HG02884 (cell line): ENCODE data around the gene SHC4.
A peak's percentile ranks its signal among the peaks of the same experiment; 100 is the strongest.
"Not testable (repeated sequence)": the region's sequence is repeated elsewhere in the genome, so short reads cannot be mapped to it uniquely, and the experiment has no call there.

Experiments used
- ATAC-seq: cut with Tn5 transposase; IDR thresholded peaks from one replicate; pipeline ENCODE4 v1.9.1; 2021; ENCODE audit warnings: mild to moderate bottlenecking, moderate library complexity; ENCODE audit not compliant: unreplicated experiment

Gene SHC4

GRCh38 chr15:48855501-48856440 lies 107.9 kb downstream of the SHC4 start:
- ATAC-seq, result no peak

GRCh38 chr15:48854434-48854833 lies 109.3 kb downstream of the SHC4 start:
- not testable (repeated sequence) for ATAC-seq

GRCh38 chr15:48851956-48852355 lies 111.8 kb downstream of the SHC4 start:
- no peak for ATAC-seq

- ATAC-seq, result no peak
These were observed 113.1 kb downstream of the SHC4 start for GRCh38 chr15:48850648-48851047.

GRCh38 chr15:48845123-48845522 lies 118.6 kb downstream of the SHC4 start:
- ATAC-seq, result no peak

- no peak for ATAC-seq
These were observed 121.2 kb downstream of the SHC4 start for GRCh38 chr15:48842501-48842900.

- ATAC-seq, result no peak
These were observed 129.0 kb downstream of the SHC4 start for GRCh38 chr15:48834756-48835155.

GRCh38 chr15:48833526-48834239 lies 130.0 kb downstream of the SHC4 start:
- no peak for ATAC-seq

GRCh38 chr15:48832648-48833047 lies 131.1 kb downstream of the SHC4 start:
- no peak for ATAC-seq

GRCh38 chr15:48828906-48829305 lies 134.8 kb downstream of the SHC4 start:
- no peak for ATAC-seq

- no peak for ATAC-seq
These were observed 135.2 kb downstream of the SHC4 start for GRCh38 chr15:48828471-48828870.

GRCh38 chr15:48825075-48825474 lies 138.6 kb downstream of the SHC4 start:
- ATAC-seq, result no peak

- no peak for ATAC-seq
These were observed 140.0 kb downstream of the SHC4 start for GRCh38 chr15:48823706-48824105.

- no peak for ATAC-seq
These were observed 140.5 kb downstream of the SHC4 start for GRCh38 chr15:48823237-48823636.

GRCh38 chr15:48814286-48814685 lies 149.4 kb downstream of the SHC4 start:
- ATAC-seq, result no peak

- ATAC-seq, result no peak
These were observed 152.3 kb downstream of the SHC4 start for GRCh38 chr15:48811325-48811958.

- ATAC-seq, result peak; percentile 98
These were observed 153.1 kb downstream of the SHC4 start, which contains the start of gene CEP152 for GRCh38 chr15:48810414-48811324. TSS of gene CEP152 (minus strand) at chr15:48811069. CDS start at chr15:48805649, 5,420 bp downstream.

- no peak for ATAC-seq
These were observed 157.6 kb downstream of the SHC4 start for GRCh38 chr15:48806151-48806550.

GRCh38 chr15:48805591-48805990 lies 158.1 kb downstream of the SHC4 start:
- no peak for ATAC-seq

GRCh38 chr15:48803877-48804276 lies 159.8 kb downstream of the SHC4 start:
- no peak for ATAC-seq
